Choroid plexus epithelial cell (primary cell): ENCODE data around the gene ATP6V0C.

ENCODE experiments used
- DNase-seq: peaks from one replicate; pipeline ENCODE4 v3.0.0-alpha.2; 2010; ENCODE audit warnings: low read depth
- H3K4me3 ChIP-seq: 2 replicates; pipeline ENCODE4 v1.5.1; 2011; ENCODE audit warnings: low read depth, mild to moderate bottlenecking, control low read depth, low read length, moderate library complexity
- CTCF ChIP-seq: conservative IDR thresholded peaks from 2 replicates; pipeline ENCODE4 v1.5.1; 2011; ENCODE audit warnings: low read depth, mild to moderate bottlenecking, control low read depth, inconsistent platforms, low read length, moderate library complexity

Gene ATP6V0C

GRCh38 chr16:2515180-2515851 is 1.6 kb downstream of the ATP6V0C start:
- TF ChIP-seq CTCF, result no peak
- H3K4me3 ChIP-seq, result peak overlapping the region; percentile 85
- DNase-seq, result no peak

GRCh38 chr16:2516391-2517240 is 2.9 kb downstream of the ATP6V0C start:
- no peak for TF ChIP-seq CTCF
- DNase-seq, result peak; percentile 27
- peak overlapping the region; percentile 19 for H3K4me3 ChIP-seq

DNA sequence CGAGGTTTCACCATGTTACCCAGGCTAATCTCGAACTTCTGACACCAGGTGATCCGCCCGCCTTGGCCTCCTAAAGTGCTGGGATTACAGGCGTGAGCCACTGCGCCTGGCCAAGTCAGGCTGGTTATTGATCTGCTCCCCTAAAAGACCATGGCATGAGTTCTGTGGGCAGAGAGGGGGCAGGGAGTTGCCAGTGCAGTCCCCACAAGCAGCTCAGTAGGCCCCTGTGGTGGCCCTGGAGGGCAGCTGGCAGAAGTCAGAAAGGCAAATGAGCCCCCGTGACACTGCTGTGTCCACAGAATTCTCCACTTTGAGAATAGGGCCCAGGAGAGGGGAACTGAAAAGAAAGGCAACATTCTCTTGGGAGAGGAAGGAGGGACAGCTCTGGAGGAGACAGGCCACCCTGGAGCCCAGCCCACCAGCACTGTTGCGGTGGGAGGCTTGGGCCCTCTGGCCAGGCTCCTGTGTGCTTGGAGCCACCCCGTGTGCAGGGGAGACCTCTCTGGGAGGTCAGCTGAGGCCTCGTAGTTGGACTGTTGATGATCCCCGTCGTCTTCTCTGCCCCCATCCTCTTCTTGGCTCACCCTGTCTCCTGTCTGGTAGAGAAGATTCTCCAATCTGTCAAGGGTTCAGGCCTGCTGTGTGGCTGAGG is 4.3 kb downstream of the ATP6V0C start:
- H3K4me3 ChIP-seq, result no peak overlapping the region
- TF ChIP-seq CTCF, result no peak
- DNase-seq, result no peak

DNA sequence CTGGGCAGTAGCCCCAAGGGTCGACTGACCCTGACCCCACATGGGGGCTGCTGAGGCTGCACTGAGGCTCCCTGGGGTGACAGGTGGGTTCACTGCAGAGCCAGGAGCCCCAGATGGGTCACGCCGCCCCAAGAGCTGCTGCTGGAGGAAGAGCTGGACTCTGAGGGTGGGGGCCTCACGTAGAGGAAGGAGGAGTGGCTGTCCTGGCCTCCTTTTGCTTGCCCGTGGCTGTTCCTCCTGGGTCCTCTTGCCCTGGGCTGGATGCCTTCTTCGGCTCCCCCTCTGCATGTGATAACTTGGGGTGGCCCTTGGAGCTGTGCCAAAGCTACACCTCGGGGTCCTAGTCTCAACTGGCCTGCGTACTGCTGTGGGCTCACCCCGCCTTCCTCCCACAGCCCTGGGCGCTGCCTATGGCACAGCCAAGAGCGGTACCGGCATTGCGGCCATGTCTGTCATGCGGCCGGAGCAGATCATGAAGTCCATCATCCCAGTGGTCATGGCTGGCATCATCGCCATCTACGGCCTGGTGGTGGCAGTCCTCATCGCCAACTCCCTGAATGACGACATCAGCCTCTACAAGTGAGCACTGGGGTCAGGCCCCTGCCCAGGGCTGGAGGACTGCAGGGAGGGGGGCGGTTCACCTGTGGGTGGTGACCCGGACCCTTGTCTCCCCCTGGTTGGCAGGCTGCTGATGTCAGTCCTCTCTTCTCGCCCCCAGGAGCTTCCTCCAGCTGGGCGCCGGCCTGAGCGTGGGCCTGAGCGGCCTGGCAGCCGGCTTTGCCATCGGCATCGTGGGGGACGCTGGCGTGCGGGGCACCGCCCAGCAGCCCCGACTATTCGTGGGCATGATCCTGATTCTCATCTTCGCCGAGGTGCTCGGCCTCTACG is 5.3 kb downstream of the ATP6V0C start:
- no peak overlapping the region for H3K4me3 ChIP-seq
- TF ChIP-seq CTCF, result no peak
- no peak for DNase-seq

DNA sequence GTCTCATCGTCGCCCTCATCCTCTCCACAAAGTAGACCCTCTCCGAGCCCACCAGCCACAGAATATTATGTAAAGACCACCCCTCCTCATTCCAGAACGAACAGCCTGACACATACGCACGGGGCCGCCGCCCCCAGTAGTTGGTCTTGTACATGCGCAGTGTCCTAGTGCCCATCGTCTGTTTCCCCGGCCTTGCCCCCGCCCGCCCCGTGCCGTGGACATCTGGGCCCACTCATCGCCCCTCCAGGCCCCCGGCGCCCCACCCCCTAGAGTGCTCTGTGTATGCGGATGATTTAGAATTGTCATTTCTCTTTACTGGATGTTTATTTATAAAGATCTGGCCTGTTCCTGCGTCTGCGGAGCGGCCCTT is 5.9 kb downstream of the ATP6V0C start:
- no peak for TF ChIP-seq CTCF
- no peak for DNase-seq
- H3K4me3 ChIP-seq, result peak overlapping the region; percentile 40

GRCh38 chr16:2520097-2520783 is 6.5 kb downstream of the ATP6V0C start, which contains the start of gene AMDHD2:
Gene AMDHD2, plus strand, starts transcription at chr16:2520371. Its CDS starts 88 bp downstream, at chr16:2520459.
- H3K4me3 ChIP-seq, result peak within 1 kb of the TSS; percentile 75
- DNase-seq, result peak; percentile 94
- TF ChIP-seq CTCF, result no peak
